ENCODE data around the gene NPEPL1. TPM values are rescaled to one million over a fixed set of nuclear protein-coding genes. Genes with fewer than 3 reads are reported as not detected.

NPEPL1 gene
- polyA plus RNA-seq, 2 of the 4 experiments (the other 2 are of a cell fraction) = 8.6 to 34.6 TPM

GRCh38 chr20:58678806-58679205 lies 13.8 kb upstream of the NPEPL1 start (continued):
- TF ChIP-seq EHF (CRISPR knock-in tag; IDR thresholded peaks at IDR 0.05) = no peak
- TF ChIP-seq FOSB (CRISPR knock-in tag; IDR thresholded peaks at IDR 0.05) = no peak

DNA sequence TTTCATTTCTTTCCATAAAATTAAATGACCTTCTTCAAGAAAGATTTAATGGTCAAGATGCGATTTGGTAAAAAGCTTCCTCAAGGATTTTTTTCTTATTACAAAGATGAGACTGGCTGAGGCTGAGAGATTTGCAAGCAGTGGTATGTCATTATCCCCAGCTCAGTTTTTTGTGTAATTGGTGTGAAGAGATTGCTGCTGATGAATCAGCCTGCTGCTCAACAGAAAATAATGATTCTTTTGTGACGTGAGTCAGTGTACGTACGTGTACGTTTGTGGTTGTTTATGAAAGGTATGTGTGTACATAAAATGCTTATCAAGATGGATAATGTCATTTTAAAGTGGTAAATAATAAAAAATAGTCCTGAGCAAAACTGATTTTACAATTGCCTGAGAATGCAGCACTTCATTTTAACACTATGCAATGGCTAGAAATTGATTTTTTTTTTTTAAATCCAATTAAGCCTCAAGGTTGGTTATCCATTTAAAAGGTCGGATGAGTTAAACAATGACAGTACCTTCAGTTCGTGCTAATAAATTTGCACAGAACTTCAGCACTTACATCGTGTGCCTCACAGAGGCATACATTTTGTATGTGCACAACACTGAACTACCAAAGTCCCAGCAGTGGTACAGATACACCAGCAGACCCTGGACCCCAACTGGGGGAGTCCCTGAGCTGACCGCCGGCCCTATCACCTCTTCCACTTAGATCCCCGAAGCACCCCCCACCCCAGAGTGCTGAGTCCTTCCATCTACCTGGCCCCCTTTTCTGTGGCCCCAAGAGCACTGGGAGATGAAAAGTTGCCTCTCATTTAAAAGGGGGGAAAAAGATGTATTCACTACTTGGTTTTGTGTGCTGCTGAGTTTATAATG lies 9.7 kb upstream of the NPEPL1 start:
- H3K4me2 ChIP-seq = no peak overlapping the region
- H3K27ac ChIP-seq = no peak overlapping the region
- no peak for TF ChIP-seq RARB (CRISPR knock-in tag; IDR thresholded peaks at IDR 0.05)
- TF ChIP-seq POLR2AphosphoS2 (conservative IDR thresholded peaks at IDR 0.05; ENCODE audit: low read length) = no peak
- TF ChIP-seq KDM5A (IDR thresholded peaks at IDR 0.05) = no peak
- no peak for TF ChIP-seq RFX5 (IDR thresholded peaks at IDR 0.05)
- TF ChIP-seq NPAS2 (CRISPR knock-in tag; IDR thresholded peaks at IDR 0.05; ENCODE audit: borderline replicate concordance) = no peak
- no peak for TF ChIP-seq NFE2L2 (conservative IDR thresholded peaks at IDR 0.05; ENCODE audit: low read length)
- no peak for TF ChIP-seq HOXB5 (CRISPR knock-in tag; IDR thresholded peaks at IDR 0.05)
- TF ChIP-seq JUNB (IDR thresholded peaks at IDR 0.05) = no peak
- no peak for TF ChIP-seq GATA3 (IDR thresholded peaks at IDR 0.05; ENCODE audit: borderline replicate concordance)
- TF ChIP-seq HMGXB4 (CRISPR knock-in tag; IDR thresholded peaks at IDR 0.05; ENCODE audit: borderline replicate concordance) = no peak
- TF ChIP-seq EP300 (IDR thresholded peaks at IDR 0.05) = no peak
- no peak for TF ChIP-seq NR3C1 (IDR thresholded peaks at IDR 0.05)
- TF ChIP-seq EHMT2 (IDR thresholded peaks at IDR 0.05; ENCODE audit: low read depth) = no peak
- TF ChIP-seq MYC (IDR thresholded peaks at IDR 0.05; ENCODE audit: borderline replicate concordance, low read length) = no peak
- FAIRE-seq (no peak), DNase-seq (ENCODE audit: low read depth in 1 of 2, low spot score in 1 of 2) (no peak), ATAC-seq (no peak)
- H3K4me1 ChIP-seq = no peaks in the 10 kb centered on the region
- H3K4me3 ChIP-seq = no peak overlapping the region
- ChIA-PET POLR2A (no interaction called here), CTCF (no interaction called here)
- WGBS (ENCODE audit: missing lambda C conversion rate) = 68% methylated on average over 11 of the region's 11 CpGs
- no peaks in the 10 kb centered on the region for H3K9me3 ChIP-seq

DNA sequence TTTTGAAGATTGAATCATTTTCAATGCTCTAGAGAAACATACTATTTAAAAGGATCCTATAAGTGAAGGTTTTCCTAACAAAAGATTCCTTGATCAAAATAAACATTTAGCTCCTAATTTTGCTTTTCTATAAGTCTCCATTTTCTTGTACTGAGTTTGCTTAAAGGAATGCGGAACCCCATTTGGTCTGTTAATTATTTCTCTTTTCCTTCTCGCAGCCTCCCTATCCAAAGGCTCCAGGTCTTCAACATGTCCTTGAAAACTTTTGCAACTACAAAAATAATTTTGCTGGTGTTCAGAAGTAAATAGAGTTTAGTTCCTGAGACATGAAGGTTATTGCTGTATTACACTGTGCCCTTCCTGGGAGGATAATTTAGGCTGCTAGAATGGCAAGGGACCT lies 8.3 kb upstream of the NPEPL1 start:
- H3K4me1 ChIP-seq = no peaks in the 10 kb centered on the region
- H3K4me2 ChIP-seq = no peak overlapping the region
- ATAC-seq (no peak), FAIRE-seq (no peak), DNase-seq (ENCODE audit: low read depth in 1 of 2, low spot score in 1 of 2) (no peak)
- ChIA-PET POLR2A (no interaction called here), CTCF (no interaction called here)
- H3K9me3 ChIP-seq = no peaks in the 10 kb centered on the region
- no peak overlapping the region for H3K4me3 ChIP-seq
- no peak overlapping the region for H3K27ac ChIP-seq
- 93% methylated on average over 2 of the region's 2 CpGs for WGBS (ENCODE audit: missing lambda C conversion rate)
- TF ChIP-seq EHMT2 (IDR thresholded peaks at IDR 0.05; ENCODE audit: low read depth) = no peak
- TF ChIP-seq ZC3H11A (IDR thresholded peaks at IDR 0.05) = no peak
- no peak for TF ChIP-seq PHF8 (IDR thresholded peaks at IDR 0.05; ENCODE audit: borderline replicate concordance, low read depth)
- TF ChIP-seq NFE2L2 (conservative IDR thresholded peaks at IDR 0.05; ENCODE audit: low read length) = no peak
- no peak for TF ChIP-seq NR3C1 (IDR thresholded peaks at IDR 0.05)
- no peak for TF ChIP-seq FOSL2 (IDR thresholded peaks at IDR 0.05)
- no peak for TF ChIP-seq FOSL2 (CRISPR knock-in tag; IDR thresholded peaks at IDR 0.05)
- TF ChIP-seq SMC3 (IDR thresholded peaks at IDR 0.05) = no peak
- no peak for TF ChIP-seq ZFP36 (IDR thresholded peaks at IDR 0.05; ENCODE audit: borderline replicate concordance, partially characterized antibody)
- TF ChIP-seq CHD2 (IDR thresholded peaks at IDR 0.05; ENCODE audit: low read length, partially characterized antibody) = no peak
- TF ChIP-seq, protein P1, sequence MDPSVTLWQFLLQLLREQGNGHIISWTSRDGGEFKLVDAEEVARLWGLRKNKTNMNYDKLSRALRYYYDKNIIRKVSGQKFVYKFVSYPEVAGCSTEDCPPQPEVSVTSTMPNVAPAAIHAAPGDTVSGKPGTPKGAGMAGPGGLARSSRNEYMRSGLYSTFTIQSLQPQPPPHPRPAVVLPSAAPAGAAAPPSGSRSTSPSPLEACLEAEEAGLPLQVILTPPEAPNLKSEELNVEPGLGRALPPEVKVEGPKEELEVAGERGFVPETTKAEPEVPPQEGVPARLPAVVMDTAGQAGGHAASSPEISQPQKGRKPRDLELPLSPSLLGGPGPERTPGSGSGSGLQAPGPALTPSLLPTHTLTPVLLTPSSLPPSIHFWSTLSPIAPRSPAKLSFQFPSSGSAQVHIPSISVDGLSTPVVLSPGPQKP (IDR thresholded peaks at IDR 0.05; ENCODE audit: low read depth, low read length) = no peak
- TF ChIP-seq, protein P2, sequence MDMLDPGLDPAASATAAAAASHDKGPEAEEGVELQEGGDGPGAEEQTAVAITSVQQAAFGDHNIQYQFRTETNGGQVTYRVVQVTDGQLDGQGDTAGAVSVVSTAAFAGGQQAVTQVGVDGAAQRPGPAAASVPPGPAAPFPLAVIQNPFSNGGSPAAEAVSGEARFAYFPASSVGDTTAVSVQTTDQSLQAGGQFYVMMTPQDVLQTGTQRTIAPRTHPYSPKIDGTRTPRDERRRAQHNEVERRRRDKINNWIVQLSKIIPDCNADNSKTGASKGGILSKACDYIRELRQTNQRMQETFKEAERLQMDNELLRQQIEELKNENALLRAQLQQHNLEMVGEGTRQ (IDR thresholded peaks at IDR 0.05) = no peak
- TF ChIP-seq, protein P3, sequence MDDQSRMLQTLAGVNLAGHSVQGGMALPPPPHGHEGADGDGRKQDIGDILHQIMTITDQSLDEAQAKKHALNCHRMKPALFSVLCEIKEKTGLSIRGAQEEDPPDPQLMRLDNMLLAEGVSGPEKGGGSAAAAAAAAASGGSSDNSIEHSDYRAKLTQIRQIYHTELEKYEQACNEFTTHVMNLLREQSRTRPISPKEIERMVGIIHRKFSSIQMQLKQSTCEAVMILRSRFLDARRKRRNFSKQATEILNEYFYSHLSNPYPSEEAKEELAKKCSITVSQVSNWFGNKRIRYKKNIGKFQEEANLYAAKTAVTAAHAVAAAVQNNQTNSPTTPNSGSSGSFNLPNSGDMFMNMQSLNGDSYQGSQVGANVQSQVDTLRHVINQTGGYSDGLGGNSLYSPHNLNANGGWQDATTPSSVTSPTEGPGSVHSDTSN (IDR thresholded peaks at IDR 0.05) = no peak
- no peak for TF ChIP-seq HOXA7 (CRISPR knock-in tag; IDR thresholded peaks at IDR 0.05)
- TF ChIP-seq RAD21 (conservative IDR thresholded peaks at IDR 0.05 in 1 of 2, IDR thresholded peaks at IDR 0.05 in 1 of 2) = no peak
- TF ChIP-seq, protein P4, sequence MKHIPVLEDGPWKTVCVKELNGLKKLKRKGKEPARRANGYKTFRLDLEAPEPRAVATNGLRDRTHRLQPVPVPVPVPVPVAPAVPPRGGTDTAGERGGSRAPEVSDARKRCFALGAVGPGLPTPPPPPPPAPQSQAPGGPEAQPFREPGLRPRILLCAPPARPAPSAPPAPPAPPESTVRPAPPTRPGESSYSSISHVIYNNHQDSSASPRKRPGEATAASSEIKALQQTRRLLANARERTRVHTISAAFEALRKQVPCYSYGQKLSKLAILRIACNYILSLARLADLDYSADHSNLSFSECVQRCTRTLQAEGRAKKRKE (CRISPR knock-in tag; IDR thresholded peaks at IDR 0.05; ENCODE audit: low read depth) = no peak

Data from A549 (cell line).